Coronary artery (tissue), 2 donors: ENCODE measurements around the gene CLSTN3.
A peak's percentile ranks its signal among the peaks of the same experiment; 100 is the strongest.

Experiments
- DNase-seq: peaks from one replicate; pipeline ENCODE4 v3.0.0-alpha.2; 2017; ENCODE audit warnings: low spot score
- H3K27ac ChIP-seq, 2 donors: fragments of 200-600 bp; sonication (generic); one replicate each; pipeline ENCODE4 v1.5.1; 2016 to 2019
- H3K4me3 ChIP-seq: fragments of 200-600 bp; sonication (generic); 2 replicates; pipeline ENCODE4 v1.5.1; 2016; ENCODE audit warnings: mild to moderate bottlenecking, moderate library complexity
- TF ChIP-seq, protein P1 (sequence below): fragments of 200-600 bp; sonication (generic); IDR thresholded peaks from one replicate; pipeline ENCODE4 v1.5.1; 2019; ENCODE audit warnings: antibody characterized with exemption

CLSTN3 gene

DNA sequence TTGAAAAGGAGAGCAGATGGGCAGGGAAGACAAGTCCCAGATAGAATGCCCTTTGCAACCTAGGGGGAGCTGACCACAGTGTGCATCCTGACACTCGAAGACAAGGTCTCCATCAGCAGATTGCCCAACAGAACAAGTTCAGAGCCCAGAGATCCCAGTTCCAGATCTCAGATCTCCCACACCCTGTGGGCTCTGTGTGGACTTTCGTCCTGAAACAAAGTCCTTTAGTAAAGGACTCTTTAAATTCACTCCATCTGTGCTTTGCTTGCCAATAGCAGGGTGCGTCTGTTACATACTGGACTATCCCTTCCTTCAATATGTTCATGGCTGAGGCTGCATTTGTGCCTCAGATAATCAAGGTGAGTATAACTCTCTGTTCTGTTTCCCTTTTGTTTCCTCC is 12.5 kb upstream of the CLSTN3 start:
- DNase-seq = no peak
- no peak overlapping the region for H3K27ac ChIP-seq
- no peak overlapping the region for H3K4me3 ChIP-seq
- TF ChIP-seq, protein P1, sequence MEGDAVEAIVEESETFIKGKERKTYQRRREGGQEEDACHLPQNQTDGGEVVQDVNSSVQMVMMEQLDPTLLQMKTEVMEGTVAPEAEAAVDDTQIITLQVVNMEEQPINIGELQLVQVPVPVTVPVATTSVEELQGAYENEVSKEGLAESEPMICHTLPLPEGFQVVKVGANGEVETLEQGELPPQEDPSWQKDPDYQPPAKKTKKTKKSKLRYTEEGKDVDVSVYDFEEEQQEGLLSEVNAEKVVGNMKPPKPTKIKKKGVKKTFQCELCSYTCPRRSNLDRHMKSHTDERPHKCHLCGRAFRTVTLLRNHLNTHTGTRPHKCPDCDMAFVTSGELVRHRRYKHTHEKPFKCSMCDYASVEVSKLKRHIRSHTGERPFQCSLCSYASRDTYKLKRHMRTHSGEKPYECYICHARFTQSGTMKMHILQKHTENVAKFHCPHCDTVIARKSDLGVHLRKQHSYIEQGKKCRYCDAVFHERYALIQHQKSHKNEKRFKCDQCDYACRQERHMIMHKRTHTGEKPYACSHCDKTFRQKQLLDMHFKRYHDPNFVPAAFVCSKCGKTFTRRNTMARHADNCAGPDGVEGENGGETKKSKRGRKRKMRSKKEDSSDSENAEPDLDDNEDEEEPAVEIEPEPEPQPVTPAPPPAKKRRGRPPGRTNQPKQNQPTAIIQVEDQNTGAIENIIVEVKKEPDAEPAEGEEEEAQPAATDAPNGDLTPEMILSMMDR = no peak

DNA sequence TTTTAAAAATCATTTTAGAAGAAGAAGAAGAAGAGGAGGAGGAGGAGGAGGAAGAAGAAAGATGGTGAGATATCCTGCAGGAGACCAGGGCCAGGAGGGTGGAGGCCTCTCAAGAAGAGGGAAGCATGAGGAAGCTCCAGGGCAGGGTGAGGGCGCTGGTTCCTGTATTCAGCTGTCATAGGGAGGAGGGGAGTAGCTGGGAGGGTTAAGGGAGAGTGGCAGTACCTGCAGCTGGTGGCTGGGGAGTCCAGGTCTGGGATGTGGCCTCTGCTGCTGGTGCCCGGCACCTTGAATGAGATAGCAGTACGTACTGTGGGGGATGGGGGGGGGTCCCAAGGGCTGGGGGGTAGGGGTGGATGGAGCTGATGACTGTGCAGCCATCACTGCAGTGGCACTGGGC is 11.3 kb upstream of the CLSTN3 start:
- TF ChIP-seq, protein P1 = no peak
- no peak for DNase-seq
- Histone ChIP-seq H3K27ac (no peak overlapping the region), H3K4me3 (no peak overlapping the region)

DNA sequence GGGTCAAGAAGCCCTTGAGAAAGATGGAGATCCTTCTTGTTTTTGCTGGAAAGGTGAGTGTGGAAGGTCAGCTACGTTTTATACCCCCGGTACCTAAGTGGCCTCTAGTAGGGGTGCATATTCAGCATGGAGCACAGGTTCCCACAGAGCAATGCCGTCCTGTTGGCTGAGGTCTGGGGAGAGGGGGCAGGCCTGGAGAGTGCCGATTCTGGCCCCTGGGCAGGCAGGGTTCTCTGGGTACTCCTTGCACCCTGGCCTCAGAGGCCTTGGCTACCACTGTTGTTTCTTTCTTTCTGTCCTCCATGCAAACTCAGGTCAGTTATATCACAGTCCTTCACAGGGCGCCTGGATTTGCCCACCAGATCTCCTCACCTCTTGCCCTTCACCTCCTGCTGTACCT is 10.0 kb upstream of the CLSTN3 start:
- H3K4me3 ChIP-seq = no peak overlapping the region
- no peak for DNase-seq
- TF ChIP-seq, protein P1 = no peak
- no peak overlapping the region for H3K27ac ChIP-seq

DNA sequence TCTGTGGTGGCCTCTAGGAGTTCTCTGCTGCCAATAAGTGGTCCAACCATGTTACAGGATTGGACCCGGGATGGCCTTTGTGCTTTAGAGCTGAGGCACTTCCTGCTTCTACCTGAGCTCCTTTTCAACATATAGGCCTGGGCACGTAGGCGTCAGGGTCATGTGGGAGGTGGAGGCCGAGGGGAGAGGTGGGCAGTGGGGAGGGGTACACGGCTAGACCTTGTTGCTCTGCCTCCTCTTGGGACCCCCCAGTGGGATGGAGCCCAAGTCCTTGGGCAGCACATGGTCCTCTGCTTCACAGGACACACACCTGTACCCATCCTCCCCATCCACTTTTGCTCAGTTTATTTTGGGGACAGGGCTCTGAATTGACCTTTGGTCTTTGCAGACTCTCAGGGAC is 8.8 kb upstream of the CLSTN3 start:
- TF ChIP-seq, protein P1 = no peak
- H3K4me3 ChIP-seq = no peak overlapping the region
- H3K27ac ChIP-seq = no peak overlapping the region
- no peak for DNase-seq

DNA sequence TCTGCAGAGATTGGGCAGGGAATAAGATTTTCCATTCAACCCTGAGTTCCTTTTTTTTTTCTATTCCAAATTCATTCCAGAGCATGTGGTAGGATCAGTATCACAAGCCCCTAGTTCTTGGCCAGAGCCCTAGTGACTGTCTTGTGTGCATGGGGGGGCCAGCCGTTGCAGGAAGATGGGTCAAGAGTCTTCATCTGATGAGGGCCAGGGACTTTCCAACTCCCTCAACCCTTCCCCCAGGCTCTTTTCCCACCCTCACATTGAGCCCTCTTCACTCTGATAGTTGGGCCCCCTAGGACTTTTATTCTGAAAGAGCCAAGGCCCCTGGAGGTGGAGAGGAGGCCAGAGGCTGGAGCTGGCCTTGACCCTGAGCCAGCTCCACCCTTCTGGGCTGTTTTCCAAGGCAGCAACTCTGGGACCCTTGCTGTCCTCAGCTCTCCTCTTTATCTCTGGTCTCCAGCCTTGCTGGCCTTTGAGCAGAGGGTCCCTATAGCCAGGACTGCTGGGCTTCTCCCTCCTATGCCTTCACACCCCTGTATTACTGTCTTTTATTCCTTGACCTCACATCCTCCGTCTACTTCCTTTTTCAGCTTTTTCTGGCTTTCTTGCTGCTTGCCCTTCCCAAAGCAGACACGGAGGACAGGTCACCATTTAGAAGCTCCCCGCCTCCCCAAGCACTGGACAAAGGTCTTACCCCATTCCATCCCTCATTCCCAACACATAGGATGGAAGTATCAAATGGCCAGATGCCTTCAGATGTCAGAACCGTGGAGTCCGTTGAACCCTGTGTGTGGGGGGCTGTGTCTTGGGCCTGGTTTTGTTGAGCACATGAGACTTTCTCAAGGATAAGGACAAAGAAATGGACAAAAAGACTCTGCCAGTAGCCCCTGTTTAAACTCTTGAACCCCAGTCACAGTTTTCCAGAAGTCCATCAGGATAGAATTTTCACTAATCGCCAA is 7.1 kb upstream of the CLSTN3 start:
- Histone ChIP-seq H3K4me3 (no peak overlapping the region), H3K27ac (peak overlapping the region in 1 of 2 donors; percentile 17)
- no peak for DNase-seq
- TF ChIP-seq, protein P1 = no peak

DNA sequence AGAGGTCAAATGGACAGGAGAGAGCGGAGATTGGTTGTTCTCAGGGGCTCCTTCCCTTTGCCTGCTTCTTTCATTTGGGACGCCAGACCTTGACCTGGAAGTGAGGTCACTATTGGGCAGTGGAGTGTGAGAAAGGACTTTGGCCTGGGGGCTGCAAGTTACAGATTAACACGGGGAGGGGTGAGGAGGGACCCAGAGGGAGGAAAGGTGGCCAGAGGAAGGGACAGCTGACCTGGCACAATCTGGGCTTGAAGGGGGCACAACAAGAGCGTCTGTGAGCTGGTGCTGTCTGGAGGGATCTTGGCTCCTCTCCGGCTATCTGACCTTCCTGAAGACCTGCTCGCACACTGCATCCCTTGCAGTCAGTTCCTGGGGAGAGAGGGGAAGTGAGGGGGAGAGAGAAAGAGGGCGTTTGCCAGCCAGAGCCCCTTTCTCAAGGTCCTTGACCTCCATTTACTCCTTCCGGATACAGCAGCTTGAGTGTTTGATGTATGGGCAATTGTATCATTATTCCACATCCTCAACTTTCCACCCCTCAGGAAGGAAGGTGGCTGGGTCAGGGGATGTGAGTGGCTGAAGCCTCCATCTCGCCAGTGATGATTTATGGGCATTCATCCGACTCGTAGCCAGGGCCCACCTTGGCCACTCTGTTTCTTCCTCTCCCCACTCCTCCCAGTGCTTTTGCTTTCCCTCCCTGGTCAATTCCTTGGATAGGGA is 6.2 kb upstream of the CLSTN3 start:
- no peak for DNase-seq

More for the DNA sequence above, 6.2 kb upstream of the CLSTN3 start:
- Histone ChIP-seq H3K4me3 (no peak overlapping the region), H3K27ac (peak overlapping the region in 1 of 2 donors; percentile 32)
- TF ChIP-seq, protein P1 = no peak
